Fibroblast of skin of scalp (primary cell): ENCODE results near the gene WFS1.

Experiments used
- DNase-seq: peaks from one replicate; pipeline ENCODE4 v3.0.0-alpha.2; 2013

The WFS1 gene

DNA sequence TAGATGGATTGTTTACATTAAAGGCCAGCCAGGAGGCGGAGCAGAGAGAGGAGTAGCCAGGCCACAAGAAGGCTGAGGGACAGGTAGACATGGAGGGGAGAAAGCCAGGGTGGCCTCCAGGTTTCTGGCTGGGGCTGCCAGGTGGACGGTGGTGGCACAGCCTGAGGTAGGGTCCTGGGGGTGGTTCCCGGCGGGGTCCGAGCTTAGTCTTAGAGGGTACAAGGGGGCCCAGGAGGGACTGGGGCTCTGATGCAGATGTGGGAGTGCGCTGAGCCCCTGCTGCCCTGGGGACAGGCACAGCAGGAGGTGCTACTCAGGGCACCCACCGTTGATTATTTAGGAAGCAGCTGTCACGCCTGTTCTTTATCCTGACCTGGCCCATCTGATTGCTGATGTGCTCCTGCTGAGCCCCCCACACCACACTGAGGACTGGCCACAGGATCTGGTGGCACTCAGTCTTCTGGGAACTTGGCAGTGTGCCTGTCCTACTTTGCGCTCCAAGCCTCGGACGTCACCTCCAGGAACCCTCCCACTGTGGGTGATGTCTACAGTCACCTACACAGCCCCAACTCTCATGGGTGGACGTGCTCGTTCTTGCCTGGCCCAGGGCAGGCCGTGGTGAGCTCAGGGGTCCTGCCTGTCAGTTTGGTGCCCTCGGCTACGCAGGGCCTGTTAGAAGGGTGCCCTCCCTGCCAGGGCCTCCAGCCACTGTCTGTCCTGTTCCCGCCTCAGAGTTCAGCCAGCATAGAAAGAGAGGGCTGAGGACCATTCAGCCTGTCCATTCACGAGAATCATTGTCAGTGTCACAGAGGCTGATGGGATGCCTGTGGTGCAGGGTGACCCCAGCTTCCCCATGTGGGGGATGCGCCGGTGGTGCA is 12.0 kb downstream of the WFS1 start:
- no peak for DNase-seq

DNA sequence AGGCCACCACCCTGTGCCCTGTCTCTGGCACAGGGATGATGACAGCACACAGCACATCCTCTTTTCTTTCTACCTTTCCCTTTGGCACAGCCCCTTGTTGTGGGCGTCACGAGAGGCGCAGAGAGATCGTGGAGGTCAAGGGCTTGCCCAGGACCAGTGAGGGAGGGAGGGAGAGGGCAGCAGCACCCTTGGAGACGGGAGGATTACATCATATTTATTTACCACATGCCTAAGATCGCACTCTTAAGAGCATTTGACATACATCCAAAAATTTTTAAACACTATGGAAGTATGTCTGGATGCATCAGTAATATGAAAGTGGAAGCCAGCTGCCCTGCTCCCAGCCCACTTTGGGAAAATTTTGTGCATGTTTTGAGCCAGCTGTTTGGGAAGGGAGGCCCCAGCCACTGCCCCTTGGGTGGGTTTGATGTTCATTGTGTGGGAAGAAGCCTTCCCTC is 12.7 kb downstream of the WFS1 start:
- DNase-seq: peak; percentile 49

DNA sequence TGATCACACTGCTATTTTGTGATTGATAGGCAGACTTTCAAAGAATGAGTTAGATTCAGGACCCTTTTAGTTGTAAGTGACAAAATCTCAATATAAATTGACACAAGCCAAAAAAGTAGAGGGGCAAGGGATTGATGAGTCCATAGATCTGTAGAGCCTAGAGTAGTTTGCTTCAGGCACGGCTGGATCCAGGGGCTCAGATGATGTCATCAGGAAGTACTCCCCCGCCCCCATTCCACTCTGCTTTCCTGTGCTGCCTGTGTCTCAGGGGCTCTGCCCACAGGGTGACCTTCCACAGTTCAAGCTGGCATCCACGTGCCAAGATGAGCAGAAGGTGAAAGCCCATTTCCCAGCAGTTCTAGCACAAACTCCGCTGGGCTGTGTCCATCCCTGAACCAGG is 13.6 kb downstream of the WFS1 start:
- DNase-seq: no peak

DNA sequence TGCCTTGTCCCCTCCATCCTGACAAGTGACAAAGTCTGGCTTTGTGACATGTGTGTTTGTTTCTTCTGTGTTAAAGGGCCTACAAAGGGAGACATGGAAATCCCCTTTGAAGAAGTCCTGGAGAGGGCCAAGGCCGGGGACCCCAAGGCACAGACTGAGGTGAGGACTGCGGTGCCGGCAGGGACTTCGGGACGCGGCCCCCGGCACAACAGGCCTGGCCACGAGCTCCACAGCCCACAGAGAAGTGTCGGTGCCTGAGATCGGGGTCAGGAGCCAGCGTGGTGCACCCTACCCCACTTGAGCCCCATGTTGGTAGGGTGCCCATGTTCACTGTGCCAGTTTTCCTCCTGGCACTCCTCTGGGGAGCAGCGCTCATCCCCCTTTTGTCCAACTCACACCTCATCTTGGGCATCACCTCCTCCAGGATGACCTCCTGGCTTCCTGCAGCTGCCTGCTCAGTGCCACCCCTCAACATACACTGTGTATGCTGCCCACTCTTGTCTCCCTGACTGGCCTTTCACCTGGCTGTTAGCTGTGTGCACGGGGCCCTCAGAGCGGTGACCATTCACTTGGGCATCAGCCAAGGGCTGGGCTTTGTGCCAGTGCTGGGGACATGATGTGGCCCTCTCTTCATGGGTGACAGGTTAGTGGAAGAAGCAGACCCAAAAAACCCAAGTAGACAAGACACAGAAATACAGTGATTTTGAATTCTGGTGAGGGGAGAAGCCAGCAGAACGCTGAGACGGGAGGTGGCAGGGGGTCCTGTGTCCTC is 17.6 kb downstream of the WFS1 start:
- no peak for DNase-seq

DNA sequence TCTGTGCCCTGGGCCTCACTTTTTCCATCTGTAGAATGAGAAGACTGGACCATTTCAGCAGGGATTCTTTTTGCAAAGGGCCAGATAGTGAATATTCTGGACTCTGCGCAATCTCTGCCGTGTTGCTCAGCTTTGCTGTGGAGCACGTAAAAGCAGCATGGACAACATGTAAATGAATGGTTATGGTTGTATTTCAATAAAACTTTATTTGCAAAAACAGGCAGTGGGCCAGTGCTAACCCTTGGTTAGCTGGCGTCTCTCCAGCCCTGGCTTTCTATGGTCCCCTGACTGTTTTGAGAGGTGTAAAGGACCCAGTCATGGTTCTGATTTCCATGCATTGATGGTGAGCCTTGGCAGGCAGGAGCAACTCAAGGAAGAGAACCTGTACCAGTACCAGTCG is 18.7 kb downstream of the WFS1 start:
- DNase-seq: no peak

DNA sequence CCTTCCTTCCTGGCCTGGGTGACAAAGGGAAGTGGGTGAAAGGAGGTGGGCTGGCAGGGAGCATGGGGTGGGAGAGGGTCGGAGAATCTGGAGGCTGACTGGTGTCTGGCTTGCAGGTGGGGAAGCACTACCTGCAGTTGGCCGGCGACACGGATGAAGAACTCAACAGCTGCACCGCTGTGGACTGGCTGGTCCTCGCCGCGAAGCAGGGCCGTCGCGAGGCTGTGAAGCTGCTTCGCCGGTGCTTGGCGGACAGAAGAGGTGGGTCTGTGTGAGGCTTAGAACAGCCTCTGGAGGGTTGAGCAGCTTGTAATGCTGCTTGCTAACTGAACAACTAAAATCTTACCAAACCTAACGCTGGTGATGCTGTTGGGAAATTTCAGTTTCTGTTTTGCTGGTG is 19.2 kb downstream of the WFS1 start:
- DNase-seq: no peak

DNA sequence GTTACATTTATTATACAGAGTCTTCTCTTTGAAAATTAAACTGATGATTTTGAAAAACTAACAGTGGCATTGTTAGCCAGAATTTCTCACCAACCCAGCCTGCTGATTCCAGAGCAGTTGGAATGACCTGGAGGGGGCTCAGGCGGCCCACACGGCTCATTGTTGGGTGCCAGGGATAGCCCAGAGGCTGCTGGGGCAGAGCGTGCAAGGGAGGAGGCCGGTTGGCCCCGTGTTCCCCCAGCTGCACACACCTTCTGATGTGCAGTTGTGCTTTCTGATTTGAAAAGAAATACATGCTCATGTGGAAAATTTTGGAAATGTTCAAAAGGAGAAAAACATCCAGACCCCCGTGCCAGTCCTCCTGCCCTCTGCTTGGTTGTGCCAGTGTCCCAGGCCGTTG is 20.6 kb downstream of the WFS1 start:
- no peak for DNase-seq

DNA sequence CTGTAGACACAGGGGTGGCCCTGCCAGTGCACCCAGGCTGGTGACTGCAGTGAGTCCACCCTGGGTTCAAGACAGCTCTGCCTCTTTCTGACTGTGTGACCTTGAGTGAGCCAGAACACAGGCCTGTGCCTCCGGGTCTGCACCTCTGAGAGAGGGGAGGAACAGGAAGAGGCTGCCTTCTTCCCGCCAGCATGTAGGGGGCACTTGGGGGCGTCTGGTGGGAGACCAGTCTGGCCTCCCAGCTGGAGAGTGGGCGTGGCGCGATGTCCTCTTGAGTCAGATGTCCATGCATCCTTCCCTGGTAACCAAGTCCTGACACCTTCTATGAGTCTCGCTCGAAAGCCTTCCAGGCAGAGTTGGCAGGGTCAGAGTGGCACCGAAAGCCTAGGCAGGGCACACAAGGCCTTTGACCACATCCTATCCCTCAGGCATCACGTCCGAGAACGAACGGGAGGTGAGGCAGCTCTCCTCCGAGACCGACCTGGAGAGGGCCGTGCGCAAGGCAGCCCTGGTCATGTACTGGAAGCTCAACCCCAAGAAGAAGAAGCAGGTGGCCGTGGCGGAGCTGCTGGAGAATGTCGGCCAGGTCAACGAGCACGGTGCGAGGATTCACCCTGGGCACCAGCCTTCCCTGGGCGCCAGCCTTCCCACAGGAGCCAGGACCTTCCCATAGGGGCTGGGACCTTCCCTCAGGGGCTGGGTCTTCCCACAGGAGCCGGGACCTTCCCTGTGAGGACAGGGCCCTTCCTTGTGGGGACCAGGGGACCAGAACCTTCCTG is 21.3 kb downstream of the WFS1 start:
- no peak for DNase-seq

DNA sequence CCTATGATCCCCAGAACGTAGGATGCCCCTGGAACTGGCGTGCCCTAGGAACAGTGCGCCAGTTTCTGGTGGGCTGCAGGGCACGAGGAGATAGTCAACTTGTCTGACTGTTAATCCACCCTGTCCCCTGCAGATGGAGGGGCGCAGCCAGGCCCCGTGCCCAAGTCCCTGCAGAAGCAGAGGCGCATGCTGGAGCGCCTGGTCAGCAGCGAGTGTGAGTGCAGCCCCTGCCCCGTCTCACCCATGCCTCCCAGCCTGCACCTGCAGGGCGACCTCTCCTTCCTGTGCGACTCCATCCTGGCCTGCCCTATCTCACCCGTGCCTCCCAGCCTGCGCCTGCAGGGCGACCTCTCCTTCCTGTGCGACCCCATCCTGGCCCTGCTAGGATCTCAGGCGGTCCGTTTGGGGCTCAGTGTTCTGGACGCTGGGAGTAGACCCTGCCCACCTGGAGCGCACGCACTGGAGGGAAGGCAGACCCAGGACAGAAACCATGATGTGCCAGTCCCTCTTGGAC is 22.2 kb downstream of the WFS1 start:
- DNase-seq: no peak

DNA sequence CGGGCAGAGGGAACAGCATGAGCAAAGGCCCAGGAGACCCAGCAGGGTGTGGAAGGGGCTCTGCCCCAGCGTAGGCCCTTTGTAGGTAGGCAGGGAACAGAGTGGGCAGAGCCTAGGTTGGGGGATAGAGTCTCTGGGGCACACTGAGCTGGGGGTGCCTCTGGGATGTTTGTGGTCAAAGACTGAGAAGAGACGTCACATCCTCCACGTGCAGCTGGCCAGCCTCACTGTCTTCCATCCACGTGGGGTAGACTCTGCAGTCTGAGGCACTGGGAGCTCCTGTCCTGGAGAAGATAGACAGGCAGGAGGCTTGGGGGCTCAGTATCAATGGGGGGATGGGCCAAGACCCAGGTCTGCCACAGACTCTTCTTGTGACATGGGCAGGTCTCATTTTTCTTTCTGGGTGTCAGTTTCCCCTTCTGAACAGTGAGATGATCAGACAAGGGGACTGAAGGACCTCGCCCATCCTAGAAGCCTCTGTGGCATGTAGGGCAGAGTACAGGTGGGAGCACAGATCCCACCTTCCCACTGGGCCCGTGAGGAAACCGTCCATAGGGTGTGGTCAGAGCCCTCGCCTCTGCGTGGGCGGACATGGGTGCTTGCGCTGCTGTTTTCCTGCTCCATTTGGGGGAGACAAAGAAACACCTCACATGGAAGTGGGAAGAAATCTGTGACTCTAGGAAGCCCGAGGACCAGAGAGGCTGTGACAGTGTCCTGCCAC is 22.9 kb downstream of the WFS1 start:
- DNase-seq: no peak

DNA sequence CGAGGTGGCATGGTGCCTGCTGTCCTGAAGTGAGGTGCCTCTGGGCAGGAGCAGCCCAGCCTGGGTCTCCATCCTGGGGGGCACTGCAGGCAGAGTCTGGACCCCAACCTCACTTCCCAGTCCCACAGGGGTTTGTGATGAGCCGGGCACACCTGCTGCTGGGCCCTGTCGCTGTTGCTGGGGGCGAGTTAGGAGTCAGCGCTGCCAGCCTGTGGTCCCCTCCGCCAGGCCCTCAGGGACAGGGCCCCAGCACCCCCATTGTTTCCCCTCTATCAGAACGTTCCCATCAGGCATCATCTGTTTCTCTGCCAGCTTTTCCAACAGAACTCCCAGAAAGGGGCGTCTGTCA is 23.4 kb downstream of the WFS1 start:
- no peak for DNase-seq

DNA sequence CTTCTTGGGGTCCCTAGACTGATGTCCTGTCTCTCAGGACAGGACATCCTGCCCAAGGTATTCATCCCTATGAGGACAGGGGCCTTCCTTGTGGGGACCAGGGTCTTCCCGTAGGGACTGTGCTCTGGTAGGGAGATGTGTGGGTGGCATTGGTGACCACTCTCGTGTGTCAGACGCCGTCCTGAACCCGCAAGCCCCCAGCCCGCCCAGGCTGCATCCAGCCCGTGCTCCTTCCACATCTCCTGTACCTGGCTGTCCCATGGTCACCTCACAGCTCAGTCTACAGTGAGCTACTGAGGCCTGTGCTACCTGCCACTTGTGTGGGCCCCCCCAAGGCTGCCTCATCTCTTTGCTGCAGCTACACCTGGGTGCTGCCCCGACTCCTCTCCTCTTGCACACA is 24.0 kb downstream of the WFS1 start:
- DNase-seq: no peak

DNA sequence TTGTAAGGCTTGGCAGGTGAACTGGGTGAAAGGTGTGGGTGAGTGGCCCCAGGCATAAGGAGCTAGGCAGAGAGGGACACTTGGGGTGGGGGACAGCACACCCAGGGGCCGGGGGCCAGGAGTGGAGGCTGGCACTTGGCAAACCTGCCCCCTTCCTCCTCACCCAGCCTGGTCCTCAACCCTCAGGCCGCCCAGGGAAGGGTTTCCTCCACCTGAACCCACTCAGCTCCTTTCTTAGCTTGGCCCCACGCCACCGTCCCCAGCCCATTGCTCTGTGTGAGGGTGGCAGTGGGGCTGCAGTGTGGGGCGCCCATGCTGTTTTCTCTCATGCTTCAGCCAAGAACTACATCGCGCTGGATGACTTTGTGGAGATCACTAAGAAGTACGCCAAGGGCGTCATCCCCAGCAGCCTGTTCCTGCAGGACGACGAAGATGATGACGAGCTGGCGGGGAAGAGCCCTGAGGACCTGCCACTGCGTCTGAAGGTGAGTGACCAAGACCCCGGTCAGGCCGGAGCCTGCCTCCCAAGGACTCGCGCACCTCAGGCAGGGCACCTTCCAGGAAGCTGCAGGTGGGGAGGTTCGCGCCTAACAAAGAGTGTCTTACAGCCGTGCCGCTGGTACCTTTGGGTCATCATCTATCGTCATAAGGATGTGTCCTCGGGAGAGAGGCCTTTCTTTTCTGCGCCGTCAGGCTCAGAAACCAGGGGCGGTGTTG is 25.2 kb downstream of the WFS1 start:
- DNase-seq: no peak

DNA sequence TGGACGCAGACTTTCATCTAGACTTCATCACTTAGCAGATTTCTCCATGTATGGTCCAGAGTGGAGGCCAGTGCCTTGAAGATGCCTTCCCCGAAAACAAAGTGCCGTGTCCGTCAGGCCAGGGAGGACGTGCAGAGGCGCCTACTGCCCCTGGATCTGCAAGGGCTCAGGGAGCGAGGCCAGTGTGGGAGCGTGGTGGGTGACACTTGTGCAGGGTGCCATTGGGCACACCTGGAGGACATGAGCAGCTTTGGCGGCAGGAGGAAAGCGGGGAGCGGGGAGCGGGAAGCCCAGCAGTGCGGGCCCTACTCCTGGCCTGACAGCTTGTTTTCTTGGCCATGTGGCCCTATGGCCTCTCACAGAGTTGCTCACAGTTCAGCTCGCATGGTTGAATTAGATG is 25.8 kb downstream of the WFS1 start:
- no peak for DNase-seq

DNA sequence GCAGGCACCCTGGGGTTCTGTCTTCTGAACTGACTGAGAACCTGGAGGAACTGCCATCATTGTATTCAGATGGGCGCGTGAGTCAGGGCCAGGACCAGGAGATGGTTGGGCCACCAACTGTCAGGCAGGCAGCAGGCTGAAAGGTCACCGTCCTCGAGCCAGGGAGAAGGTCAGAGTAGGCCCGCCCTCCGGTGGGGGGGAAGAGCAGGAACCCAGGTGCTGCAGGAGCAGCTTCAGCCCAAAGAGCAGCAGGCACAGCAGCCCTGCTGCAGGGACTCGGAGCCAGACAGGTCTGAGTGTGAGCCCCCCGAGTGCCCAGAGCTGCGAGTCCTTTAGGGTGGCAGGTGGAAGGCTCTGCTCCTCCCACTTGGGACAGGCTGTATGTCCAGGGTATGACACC is 26.4 kb downstream of the WFS1 start:
- no peak for DNase-seq

DNA sequence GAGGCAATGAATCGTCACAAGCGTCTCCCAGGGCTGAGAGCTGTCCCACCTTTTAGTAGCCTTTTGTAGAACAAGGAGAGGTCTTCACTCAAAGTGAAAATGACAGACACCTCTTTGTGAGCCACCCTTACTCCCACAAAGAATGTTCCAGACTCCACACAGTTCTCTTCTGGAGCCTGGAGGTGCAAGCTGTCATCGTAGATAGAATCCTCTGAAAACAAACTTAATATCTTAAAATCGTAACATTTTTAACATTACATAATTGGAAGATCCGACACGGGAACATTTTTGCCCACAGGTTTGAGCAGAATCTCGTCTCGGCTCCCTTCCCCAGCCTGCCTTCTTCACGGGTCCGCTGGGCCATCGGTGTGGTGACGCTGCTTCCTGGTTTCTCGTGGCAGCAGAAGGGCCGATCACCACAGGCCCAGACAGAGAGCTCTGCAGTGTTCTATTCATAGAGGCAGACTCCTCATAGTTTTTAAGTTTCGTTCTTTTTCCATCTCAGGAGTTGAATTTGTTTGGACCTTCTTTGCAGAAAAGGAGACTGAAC is 27.7 kb downstream of the WFS1 start:
- DNase-seq: no peak

DNA sequence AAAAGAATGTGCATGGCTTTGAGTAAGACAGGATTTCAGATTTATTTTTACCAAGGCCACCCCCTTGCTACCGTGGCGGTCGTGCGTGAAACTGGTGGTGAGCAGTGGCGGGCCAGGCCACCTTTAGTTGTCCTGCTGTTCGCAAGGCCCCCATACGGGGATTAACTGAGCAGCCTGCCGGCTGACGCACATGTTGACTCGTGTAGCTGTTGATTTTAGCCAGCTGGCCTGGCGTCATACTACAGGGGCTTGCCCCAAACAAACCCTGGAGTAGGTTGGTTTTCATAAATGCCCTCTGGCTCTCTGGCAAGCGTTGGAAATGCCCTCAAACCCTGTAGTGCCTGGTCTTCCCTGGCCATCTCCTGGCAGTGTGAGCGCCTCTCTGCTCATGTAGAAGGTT is 28.4 kb downstream of the WFS1 start:
- DNase-seq: no peak

DNA sequence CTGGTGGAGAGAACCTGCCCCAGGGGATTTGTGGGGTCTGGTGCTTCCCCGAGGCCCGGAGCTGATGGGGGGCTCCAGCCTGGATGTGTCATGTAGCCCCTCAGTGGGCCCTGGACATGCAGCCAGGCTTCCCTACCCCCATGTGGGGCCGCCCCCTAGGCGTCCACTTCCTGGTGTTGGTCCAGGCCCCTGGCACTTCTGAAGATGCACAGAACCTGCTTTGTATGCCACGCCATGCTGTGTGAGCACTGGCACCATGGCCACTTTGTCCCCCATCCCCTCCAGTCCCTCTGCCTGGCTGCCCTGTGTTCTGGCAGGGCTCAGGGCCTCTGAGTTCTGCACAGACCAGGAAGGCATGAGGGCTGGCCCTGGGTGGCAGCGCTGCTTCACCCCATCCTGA is 29.2 kb downstream of the WFS1 start:
- no peak for DNase-seq

DNA sequence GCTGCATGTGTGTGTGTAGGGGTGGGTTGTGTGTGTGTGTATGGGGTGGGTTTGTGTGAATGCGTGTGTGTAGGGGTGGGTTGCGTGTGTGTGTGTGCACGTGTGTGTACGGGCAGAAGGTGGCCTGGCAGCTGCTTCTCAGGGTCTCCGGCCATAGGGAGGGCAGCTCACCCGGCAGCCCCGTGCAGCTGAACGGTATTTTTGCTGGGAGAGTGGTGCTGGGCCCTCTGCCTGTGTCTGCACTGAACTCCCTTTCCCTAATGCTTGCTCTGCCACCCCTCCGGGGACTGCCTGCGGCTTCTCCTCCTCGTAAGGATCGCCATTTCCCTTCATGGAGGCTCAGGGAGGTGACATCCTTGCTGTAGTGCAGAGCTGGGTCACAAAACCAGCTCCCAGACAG is 30.2 kb downstream of the WFS1 start:
- DNase-seq: no peak

DNA sequence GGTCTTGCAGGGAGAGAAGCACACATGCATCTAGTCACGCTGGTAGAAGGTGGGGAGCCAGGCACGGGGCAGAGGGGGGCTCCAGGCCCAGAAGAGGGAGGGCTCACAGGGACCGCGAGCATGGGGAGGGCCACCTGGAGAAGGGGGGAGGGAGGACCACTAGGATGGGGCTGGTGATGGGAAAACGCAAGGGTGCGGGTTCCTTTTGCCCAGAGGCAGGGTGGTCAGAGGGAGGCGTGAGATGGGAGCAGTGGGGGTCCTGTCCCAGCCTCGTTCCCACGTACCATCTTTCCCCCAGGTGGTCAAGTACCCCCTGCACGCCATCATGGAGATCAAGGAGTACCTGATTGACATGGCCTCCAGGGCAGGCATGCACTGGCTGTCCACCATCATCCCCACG is 30.7 kb downstream of the WFS1 start:
- no peak for DNase-seq

DNA sequence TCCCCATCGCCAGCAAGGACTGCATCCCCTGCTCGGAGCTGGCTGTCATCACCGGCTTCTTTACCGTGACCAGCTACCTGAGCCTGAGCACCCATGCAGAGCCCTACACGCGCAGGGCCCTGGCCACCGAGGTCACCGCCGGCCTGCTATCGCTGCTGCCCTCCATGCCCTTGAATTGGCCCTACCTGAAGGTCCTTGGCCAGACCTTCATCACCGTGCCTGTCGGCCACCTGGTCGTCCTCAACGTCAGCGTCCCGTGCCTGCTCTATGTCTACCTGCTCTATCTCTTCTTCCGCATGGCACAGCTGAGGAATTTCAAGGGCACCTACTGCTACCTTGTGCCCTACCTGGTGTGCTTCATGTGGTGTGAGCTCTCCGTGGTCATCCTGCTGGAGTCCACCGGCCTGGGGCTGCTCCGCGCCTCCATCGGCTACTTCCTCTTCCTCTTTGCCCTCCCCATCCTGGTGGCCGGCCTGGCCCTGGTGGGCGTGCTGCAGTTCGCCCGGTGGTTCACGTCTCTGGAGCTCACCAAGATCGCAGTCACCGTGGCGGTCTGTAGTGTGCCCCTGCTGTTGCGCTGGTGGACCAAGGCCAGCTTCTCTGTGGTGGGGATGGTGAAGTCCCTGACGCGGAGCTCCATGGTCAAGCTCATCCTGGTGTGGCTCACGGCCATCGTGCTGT is 31.5 kb downstream of the WFS1 start:
- no peak for DNase-seq
